ENCODE measurements around the gene SEC31A.
"Not testable (repeated sequence)": the region's sequence is repeated elsewhere in the genome, so short reads cannot be mapped to it uniquely, and the experiment has no call there.

SEC31A gene

DNA sequence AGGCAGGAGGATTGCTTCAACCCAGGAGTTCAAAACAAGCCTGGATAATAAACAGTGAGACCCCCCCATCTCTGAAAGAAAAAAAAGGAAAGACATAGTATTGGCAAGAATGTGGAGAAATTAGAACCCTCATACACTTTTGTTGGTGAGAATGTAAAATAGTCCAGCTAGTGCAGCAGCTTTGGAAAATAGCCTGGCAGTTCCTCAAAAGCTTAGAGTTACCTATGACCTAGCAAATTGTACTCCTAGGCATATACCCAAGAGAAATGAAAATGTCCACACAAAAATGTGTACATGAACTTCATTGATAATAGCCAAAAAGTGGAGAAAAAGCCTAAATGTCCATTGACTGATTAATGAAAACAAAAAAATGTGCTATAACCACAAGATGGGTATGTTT is 30.8 kb upstream of the SEC31A start:
- DNase-seq (ENCODE audit: low spot score), result no peak
- Histone ChIP-seq H3K9me3 (ENCODE audit: severe bottlenecking) (no peaks in the 10 kb centered on the region), H3K27me3 (ENCODE audit: insufficient read depth, poor library complexity, severe bottlenecking) (no peaks in the 10 kb centered on the region), H3K4me3 (ENCODE audit: severe bottlenecking) (no peak overlapping the region), H3K27ac (ENCODE audit: poor library complexity, severe bottlenecking) (no peak overlapping the region), H3K36me3 (ENCODE audit: low read depth) (peaks cover 29% of the 10 kb centered on the region), H3K4me1 (ENCODE audit: insufficient read depth, poor library complexity, severe bottlenecking) (no peaks in the 10 kb centered on the region)
- TF ChIP-seq, protein P1, sequence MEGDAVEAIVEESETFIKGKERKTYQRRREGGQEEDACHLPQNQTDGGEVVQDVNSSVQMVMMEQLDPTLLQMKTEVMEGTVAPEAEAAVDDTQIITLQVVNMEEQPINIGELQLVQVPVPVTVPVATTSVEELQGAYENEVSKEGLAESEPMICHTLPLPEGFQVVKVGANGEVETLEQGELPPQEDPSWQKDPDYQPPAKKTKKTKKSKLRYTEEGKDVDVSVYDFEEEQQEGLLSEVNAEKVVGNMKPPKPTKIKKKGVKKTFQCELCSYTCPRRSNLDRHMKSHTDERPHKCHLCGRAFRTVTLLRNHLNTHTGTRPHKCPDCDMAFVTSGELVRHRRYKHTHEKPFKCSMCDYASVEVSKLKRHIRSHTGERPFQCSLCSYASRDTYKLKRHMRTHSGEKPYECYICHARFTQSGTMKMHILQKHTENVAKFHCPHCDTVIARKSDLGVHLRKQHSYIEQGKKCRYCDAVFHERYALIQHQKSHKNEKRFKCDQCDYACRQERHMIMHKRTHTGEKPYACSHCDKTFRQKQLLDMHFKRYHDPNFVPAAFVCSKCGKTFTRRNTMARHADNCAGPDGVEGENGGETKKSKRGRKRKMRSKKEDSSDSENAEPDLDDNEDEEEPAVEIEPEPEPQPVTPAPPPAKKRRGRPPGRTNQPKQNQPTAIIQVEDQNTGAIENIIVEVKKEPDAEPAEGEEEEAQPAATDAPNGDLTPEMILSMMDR (IDR thresholded peaks at IDR 0.05; ENCODE audit: poor library complexity, severe bottlenecking), result no peak
- no peak for ATAC-seq (ENCODE audit: low read depth)

DNA sequence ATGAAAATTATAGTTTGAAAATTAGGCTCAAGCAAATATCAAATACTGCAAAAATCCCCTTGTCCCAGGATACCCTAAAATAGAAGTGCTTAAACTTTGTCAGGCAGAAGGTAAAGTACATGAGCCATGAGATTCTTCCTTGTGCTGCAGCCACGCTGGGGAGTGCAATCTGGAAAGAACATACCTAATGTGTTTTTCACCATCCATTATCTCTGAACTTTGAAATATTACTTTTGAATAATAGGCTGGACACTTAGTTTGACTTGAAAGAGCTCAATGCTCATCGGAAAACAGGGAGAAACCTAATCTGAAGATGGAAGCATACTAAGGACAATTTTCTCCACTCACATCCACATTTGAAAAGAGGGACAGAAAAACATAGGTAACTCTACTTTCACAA is 28.4 kb upstream of the SEC31A start:
- TF ChIP-seq, protein P1 (IDR thresholded peaks at IDR 0.05; ENCODE audit: poor library complexity, severe bottlenecking), result no peak
- Histone ChIP-seq H3K27ac (ENCODE audit: poor library complexity, severe bottlenecking) (no peak overlapping the region), H3K27me3 (ENCODE audit: insufficient read depth, poor library complexity, severe bottlenecking) (no peaks in the 10 kb centered on the region), H3K4me1 (ENCODE audit: insufficient read depth, poor library complexity, severe bottlenecking) (no peaks in the 10 kb centered on the region), H3K4me3 (ENCODE audit: severe bottlenecking) (no peak overlapping the region), H3K9me3 (ENCODE audit: severe bottlenecking) (no peaks in the 10 kb centered on the region), H3K36me3 (ENCODE audit: low read depth) (peaks cover 15% of the 10 kb centered on the region; the same call in 1 of the 2 replicates)
- no peak for DNase-seq (ENCODE audit: low spot score)
- ATAC-seq (ENCODE audit: low read depth), result no peak

DNA sequence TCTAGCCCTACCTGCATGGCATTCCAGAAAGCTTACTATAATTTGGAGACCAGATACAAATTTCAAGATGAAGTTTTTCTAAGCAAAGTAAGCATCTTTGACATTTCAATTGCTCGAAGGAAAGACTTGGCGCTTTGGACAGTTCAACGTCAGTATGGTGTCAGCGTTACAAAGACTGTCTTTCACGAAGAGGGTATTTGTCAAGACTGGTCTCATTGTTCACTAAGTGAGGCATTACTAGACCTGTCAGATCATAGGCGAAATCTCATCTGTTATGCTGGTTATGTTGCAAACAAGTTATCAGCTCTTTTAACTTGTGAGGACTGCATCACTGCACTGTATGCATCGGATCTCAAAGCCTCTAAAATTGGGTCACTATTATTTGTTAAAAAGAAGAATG is 27.1 kb upstream of the SEC31A start:
- H3K4me1 ChIP-seq (ENCODE audit: insufficient read depth, poor library complexity, severe bottlenecking), result no peaks in the 10 kb centered on the region
- no peaks in the 10 kb centered on the region for H3K9me3 ChIP-seq (ENCODE audit: severe bottlenecking)
- peaks cover 15% of the 10 kb centered on the region; the same call in 1 of the 2 replicates for H3K36me3 ChIP-seq (ENCODE audit: low read depth)
- no peaks in the 10 kb centered on the region for H3K27me3 ChIP-seq (ENCODE audit: insufficient read depth, poor library complexity, severe bottlenecking)
- ATAC-seq (ENCODE audit: low read depth) (no peak), DNase-seq (ENCODE audit: low spot score) (no peak)
- H3K4me3 ChIP-seq (ENCODE audit: severe bottlenecking), result no peak overlapping the region
- TF ChIP-seq, protein P1 (IDR thresholded peaks at IDR 0.05; ENCODE audit: poor library complexity, severe bottlenecking), result no peak
- no peak overlapping the region for H3K27ac ChIP-seq (ENCODE audit: poor library complexity, severe bottlenecking)

DNA sequence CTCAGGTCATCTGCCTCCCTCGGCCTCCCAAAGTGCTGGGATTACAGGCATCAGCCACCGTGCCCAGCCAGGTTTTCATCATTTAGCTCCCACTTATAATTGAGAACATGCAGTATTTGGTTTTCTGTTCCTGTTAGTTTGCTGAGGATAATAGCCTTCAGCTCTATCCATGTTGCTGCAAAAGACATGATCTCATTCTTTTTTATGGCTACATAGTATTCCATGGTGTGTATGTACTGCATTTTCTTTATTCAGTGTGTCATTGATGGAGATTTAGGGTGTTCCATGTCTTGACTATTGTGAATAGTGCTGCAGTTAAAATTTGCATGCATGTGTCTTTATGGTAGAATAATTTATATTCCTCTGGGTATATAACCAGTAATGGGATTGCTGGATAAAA is 23.0 kb upstream of the SEC31A start:
- not testable (repeated sequence) for H3K4me3 ChIP-seq (ENCODE audit: severe bottlenecking); ATAC-seq (ENCODE audit: low read depth); DNase-seq (ENCODE audit: low spot score); H3K27me3 ChIP-seq (ENCODE audit: insufficient read depth, poor library complexity, severe bottlenecking); H3K9me3 ChIP-seq (ENCODE audit: severe bottlenecking); H3K4me1 ChIP-seq (ENCODE audit: insufficient read depth, poor library complexity, severe bottlenecking); H3K27ac ChIP-seq (ENCODE audit: poor library complexity, severe bottlenecking)
- H3K36me3 ChIP-seq (ENCODE audit: low read depth), result peaks cover 12% of the 10 kb centered on the region; the same call in 1 of the 2 replicates

DNA sequence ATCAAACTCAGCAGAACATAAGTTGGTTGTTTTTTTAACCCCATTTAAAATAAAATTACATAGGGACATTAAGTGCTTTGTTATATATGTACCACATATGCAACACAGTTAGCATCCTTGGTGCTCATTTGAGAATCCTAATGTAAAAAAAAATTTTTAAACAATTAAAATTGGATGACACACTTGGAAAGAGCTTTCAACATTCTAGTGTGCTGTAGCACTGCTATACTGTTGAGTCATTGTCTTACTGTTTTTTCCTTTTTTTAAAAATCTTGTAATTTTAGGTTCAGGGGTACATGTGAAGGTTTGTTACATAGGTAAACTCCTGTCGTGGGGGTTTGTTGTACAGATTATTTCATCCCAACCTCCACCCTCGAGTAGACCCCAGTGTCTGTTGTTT is 22.4 kb upstream of the SEC31A start:
- Histone ChIP-seq H3K27ac (ENCODE audit: poor library complexity, severe bottlenecking) (no peak overlapping the region), H3K27me3 (ENCODE audit: insufficient read depth, poor library complexity, severe bottlenecking) (no peaks in the 10 kb centered on the region), H3K4me1 (ENCODE audit: insufficient read depth, poor library complexity, severe bottlenecking) (no peaks in the 10 kb centered on the region), H3K36me3 (ENCODE audit: low read depth) (peaks cover 7% of the 10 kb centered on the region), H3K4me3 (ENCODE audit: severe bottlenecking) (no peak overlapping the region), H3K9me3 (ENCODE audit: severe bottlenecking) (no peaks in the 10 kb centered on the region)
- ATAC-seq (ENCODE audit: low read depth) (no peak), DNase-seq (ENCODE audit: low spot score) (no peak)
- TF ChIP-seq, protein P1 (IDR thresholded peaks at IDR 0.05; ENCODE audit: poor library complexity, severe bottlenecking), result no peak

Data from RWPE2 (cell line).